Hepatocyte (in vitro differentiated cells): ENCODE results near the gene FAM241A.

Experiments
- CTCF ChIP-seq: fragments of 200-600 bp; sonication (generic); IDR thresholded peaks from 2 replicates; pipeline ENCODE4 v1.5.1; 2016; ENCODE audit warnings: antibody characterized with exemption, mild to moderate bottlenecking; ENCODE audit not compliant: poor library complexity
- EZH2 ChIP-seq: fragments of 200-600 bp; sonication (generic); IDR thresholded peaks from 2 replicates; pipeline ENCODE4 v1.6.1; 2016; ENCODE audit warnings: antibody characterized with exemption, mild to moderate bottlenecking, borderline replicate concordance

GRCh38 chr4:112140536-112140935 lies 4.7 kb upstream of the FAM241A start:
- TF ChIP-seq CTCF (no peak), EZH2 (no peak)
